Eye (tissue), 1 donor: ENCODE data around the gene DPF3.

Source experiments
- DNase-seq: peaks from one replicate; pipeline ENCODE4 v3.0.0-alpha.2; 2015

DPF3 gene

GRCh38 chr14:72675126-72675525, 218.8 kb downstream of the DPF3 start:
- no peak for DNase-seq

DNA sequence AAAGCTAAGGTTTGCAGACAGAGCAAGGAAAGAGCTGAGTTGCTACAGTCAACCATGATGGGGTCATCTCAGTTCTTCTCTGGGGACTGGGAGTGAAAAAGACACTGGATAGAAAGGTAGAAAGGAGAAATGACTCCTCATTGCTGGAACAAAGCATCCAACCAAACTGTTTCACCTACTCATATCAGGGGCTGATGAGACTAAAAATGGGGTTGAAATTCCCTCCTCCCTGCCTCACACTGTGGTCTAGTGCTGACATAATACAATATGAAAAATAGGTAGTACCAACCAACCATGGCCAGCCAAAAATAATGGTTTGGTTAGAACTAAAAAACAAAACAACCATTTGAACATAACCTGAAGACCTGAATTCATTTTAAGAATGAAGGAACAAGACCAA, 220.7 kb downstream of the DPF3 start:
- DNase-seq, result no peak

GRCh38 chr14:72666610-72667009, 227.3 kb downstream of the DPF3 start:
- peak; percentile 38 for DNase-seq

- DNase-seq, result peak; percentile 17
Measured at GRCh38 chr14:72665259-72665658, 228.6 kb downstream of the DPF3 start.

- no peak for DNase-seq
Measured at GRCh38 chr14:72664651-72665050, 229.2 kb downstream of the DPF3 start.

DNA sequence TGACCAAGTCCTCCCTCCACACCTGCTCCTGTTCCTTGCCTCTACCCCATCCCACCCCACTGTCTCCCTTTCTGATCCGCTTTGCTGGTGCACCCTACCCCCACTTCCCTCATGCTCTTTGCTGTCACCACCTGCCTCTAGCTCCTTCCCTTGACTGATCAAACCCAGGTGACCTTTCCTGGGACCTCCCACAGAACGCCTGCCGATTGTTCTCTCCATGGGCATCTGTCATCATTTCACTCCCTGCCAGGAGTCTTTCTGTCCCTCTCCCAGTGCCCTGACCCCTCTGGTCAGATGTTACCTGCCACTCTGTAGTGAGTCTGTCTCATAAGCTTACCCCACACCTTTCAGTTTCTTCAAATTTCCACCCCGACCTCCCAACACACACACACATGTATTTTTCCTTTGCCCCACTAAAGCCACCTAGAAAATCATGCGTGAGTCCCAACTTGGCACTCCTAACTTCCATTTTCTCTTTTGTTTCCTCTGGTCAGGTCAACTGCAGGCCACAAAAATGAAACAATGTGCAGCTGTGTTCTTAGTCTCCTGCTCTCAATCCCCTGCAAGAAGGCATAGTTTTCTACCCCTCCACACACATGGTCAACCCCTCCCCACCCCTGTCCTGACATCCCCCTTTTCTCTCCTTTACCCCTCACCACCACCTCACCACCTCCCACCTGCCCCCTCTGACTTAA, 229.8 kb downstream of the DPF3 start:
- DNase-seq, result no peak

DNA sequence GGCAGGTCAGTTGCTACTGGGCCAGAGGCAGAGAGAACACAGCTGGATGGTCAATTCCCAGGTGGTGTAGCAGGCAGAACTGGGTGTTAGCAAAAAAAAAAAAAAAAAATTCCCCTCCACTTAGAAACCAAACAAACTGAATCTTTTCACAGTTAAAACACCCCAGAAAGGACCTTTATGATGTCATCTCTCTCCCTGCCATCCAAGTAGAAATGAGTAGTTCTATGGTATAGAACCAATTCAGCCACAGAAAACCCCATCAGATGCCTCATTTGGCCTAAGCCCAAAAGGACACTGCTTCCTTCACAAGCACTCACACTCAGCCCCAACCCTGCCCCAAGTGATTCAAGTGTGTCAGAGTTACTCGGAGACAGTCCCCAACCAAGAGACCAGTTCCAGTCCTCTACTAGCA, 230.8 kb downstream of the DPF3 start:
- no peak for DNase-seq

GRCh38 chr14:72662214-72662613, 231.7 kb downstream of the DPF3 start:
- DNase-seq, result no peak

DNA sequence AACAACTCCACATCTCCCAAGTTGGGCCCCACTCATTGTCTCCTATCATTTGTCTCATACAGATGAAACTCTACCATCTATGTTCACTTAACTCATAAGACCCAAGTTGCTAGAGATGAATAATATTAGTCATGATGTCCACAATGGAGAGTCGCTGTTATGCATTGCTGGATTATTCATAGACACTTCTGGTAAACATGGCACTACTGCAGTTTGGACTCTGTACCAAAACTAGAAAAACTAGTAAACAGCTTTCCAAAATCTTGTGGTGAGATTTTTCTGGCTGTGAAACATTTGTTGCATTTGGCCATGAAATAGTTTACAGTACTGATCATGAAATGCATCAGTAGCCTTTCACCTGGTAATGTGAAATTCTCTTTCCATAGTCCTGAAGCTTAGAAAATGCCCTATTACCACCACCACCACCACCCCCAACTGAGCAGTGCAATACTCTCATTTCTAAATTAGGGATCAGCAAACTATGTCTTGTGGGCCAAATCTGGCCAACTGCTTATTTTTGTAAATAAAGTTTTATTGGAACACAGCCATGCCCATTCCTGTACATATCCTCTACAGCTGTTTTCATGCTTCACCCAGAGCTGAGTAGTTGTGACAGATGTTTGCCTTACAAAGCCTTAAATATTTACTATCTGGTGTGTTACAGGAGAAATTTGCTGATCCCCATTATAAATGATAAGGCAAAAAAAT, 236.5 kb downstream of the DPF3 start:
- no peak for DNase-seq

GRCh38 chr14:72653026-72653425, 240.9 kb downstream of the DPF3 start:
- peak; percentile 66 for DNase-seq

DNA sequence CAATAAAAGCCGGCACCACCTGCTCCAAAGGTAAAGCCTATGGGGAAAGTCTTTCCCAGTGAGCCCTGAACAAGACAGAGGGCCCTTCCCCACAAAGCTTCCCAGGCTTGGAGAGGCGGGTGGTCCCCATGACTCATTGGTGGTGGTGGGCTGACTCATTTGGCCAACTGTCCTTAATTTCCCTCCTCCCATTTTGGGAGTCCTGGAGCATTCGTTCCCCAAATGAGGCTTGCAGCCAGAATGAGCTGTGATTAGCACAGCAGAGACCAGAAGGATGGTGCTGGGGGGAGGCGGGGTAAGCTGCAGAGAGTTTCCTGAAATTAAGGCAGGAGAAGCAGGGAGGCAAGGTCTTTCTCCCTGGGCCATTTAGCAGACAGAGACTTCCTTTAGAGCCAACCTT, 241.7 kb downstream of the DPF3 start:
- no peak for DNase-seq

DNA sequence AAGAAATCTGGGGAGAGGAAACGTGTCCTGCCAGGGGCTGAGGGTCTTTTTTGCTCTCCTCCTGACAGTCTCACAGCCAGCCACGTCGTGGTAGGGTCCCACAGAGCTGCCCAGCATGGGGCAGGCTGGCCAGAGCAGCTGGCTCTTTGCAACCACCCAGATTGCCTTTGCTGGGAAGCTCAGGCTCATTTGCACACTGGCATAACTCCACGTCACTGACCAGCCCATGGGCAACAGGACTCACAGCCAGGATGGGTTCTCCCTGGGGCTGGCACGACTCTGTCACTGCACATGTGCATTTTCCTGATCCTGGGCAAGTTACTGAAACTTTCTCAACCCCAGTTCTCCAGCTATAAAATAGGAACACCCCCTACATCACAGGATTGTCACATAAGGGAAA, 242.2 kb downstream of the DPF3 start:
- DNase-seq, result no peak

GRCh38 chr14:72651081-72651480, 242.8 kb downstream of the DPF3 start:
- DNase-seq, result peak; percentile 70

- DNase-seq, result peak; percentile 13
Measured at GRCh38 chr14:72649603-72650227, 244.2 kb downstream of the DPF3 start.

GRCh38 chr14:72647782-72648181, 246.1 kb downstream of the DPF3 start:
- DNase-seq, result no peak

- no peak for DNase-seq
Measured at GRCh38 chr14:72646861-72647528, 246.9 kb downstream of the DPF3 start.

DNA sequence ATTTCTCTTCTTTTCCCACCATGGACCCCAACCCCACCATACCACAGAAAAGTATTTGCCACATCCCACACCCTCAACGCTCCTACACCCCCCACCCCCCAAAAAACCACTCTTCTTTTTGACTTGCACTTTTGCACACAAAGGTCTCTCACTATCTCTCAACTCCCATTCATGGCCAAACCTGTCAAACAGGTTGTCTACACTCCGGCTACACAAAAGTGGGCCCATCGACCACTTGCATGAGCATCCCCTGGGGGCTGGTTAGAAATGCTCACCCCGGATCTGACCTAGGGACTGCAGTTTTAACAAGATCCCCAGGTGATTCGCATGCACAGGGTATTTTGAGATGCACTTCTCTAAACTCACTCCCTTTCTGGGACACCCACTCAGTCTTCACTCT, 248.2 kb downstream of the DPF3 start:
- DNase-seq, result no peak

DNA sequence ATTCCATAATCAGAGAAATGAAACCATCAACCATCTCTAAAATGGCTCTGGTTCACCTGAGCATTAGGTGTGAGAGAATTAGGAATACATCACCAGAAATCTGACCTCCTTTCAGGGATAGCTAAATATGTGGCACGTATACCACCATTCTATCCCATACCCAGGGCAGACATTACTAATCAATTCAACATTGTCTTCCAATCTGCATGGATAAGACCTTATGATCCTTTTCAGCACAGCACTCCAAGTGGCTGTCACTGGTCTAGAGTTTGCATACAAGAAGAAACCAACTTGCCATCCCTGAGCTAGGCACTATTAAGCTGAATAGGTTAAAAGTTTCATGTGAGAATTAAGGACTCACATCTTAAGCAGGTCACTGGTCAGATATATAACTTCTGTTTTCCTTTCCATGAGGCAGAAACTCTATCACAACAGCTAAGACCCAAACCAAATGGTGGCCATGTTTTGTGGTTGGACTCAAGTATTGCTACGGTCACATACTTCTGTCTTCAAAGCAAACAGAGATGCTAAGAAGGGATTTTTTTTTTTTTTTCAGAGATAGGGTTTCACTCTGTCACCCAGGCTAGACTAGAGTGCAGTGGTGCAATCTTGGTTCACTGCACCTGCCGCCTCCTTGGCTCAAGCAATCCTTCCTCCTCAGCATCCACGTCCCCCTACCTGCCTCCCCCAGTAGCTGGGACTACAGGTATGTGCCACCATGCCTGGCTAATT, 249.0 kb downstream of the DPF3 start:
- DNase-seq, result no peak

DNA sequence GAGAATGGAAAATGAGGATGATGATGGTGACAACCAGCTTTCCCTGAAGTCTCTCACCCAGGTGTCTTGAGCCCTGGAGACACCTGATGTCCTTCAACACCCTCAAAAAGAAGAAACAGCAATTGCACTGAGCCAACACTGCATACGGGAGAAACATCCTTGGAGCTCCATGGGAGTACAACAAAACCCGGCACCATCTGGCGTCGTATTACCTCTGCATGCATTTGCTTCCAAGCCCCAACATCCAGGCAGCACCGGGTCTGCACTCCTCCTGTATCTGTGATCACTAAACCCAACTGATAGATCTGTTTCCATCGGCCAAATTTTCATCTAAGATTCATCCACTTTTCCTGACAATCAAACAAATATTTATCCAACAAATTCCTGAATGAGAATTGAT, 249.9 kb downstream of the DPF3 start:
- DNase-seq, result peak; percentile 28

DNA sequence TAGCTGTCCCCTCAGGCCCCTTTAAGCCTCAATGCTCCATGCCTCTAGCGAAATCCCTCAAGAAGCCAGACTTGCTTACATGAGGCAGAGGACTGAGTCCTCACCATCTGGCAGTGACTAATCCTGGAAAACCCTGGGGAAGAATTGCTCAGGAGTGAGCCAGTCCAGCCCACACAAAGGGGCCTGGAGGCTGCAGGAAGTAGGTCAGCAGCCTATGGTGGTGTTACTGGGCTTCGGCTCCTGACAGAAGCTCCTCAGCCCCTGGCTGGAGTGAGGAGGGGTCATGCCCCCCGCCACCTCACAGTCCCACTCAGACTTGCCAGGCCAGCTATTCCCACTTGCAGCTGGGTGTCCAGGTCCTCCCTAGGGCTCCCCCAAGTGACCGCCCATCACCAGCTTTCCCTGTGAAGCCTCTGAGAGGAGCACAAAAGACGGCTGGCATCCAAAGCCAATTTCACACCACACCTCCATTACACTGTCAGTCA, 250.5 kb downstream of the DPF3 start:
- peak; percentile 69 for DNase-seq

- no peak for DNase-seq
Measured at GRCh38 chr14:72640911-72641485, 252.9 kb downstream of the DPF3 start.

DNA sequence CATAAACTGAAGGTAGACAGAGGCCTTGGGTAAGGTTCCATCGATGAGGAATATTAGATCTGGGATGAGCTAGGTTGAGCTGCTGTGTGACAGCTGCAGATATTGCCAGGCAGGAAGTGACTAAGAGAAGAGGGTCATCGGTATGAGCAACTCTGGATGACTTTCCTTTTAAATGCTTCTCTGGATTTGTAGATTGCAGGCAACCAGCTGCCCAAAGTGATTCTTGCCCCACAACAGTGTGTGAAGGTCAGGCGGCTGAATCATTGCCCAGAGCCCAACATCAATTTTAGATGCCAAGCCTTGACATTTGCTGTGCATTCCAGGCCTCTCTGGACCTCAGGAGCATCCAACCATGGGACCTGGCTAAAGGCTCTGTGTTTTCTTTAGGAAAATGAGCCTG, 255.9 kb downstream of the DPF3 start:
- no peak for DNase-seq
